Activated CD4-positive, alpha-beta T cell treated with anti-CD3 and anti-CD28 coated beads, Interleukin-2, Interleukin-6, amounts not matched to agents 100 ng/mL and 50 ng/mL, durations not matched to agents 16 hours and 8 hours (primary cell): ENCODE measurements around the gene ARHGEF16.

Source experiments
- DNase-seq: peaks from one replicate; pipeline ENCODE4 v3.0.0-alpha.2; 2020

The ARHGEF16 gene

GRCh38 chr1:3423245-3423829, 31.1 kb upstream of the ARHGEF16 start:
- no peak for DNase-seq

- no peak for DNase-seq
Observed at GRCh38 chr1:3423896-3424611, 30.4 kb upstream of the ARHGEF16 start.

GRCh38 chr1:3425486-3426215, 28.8 kb upstream of the ARHGEF16 start:
- no peak for DNase-seq

GRCh38 chr1:3426956-3427535, 27.4 kb upstream of the ARHGEF16 start:
- DNase-seq = no peak

GRCh38 chr1:3427711-3428704, 26.5 kb upstream of the ARHGEF16 start:
- no peak for DNase-seq

DNA sequence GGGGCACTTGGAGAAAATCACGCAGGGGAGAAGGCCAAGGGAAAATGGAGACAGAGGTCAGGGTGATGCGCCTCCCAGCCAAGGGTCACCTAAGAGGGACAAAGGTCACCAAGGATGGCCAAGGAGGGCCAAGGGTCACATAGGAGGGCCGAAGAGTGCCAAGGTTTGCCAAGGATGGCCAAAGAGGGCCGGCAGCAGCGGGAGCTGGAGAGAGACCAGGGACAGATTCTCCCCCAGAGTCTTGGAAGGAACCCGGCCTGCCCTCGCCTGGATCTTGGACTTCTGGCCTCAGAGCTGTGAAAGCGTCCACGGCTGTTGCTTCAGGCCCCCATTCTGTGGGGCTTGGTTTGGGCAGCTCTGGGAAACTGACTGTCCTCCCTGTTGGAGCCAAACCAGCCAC, 25.6 kb upstream of the ARHGEF16 start:
- DNase-seq = no peak

GRCh38 chr1:3429320-3429719, 25.1 kb upstream of the ARHGEF16 start:
- DNase-seq = no peak

DNA sequence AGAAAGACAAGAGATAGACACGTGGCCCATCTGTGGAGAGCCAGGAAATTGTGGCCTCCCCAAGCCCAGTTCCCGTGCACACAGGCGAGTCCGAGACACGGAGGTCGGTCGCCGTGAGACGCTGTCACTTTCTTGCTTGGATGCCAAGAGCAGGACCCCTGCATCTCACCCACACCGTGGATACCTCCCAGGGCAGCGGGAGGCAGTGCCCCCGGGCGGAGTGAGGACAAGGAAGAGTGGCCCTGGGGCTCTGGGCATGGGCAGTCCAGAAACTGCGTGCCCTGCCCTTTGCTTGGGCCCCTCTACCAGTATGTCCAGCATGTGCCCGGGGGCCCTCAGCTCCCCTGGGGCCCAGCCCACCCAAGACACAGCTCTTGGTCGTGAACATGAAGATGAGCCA, 24.7 kb upstream of the ARHGEF16 start:
- no peak for DNase-seq

- DNase-seq = no peak
Observed at GRCh38 chr1:3430406-3430805, 24.1 kb upstream of the ARHGEF16 start.

DNA sequence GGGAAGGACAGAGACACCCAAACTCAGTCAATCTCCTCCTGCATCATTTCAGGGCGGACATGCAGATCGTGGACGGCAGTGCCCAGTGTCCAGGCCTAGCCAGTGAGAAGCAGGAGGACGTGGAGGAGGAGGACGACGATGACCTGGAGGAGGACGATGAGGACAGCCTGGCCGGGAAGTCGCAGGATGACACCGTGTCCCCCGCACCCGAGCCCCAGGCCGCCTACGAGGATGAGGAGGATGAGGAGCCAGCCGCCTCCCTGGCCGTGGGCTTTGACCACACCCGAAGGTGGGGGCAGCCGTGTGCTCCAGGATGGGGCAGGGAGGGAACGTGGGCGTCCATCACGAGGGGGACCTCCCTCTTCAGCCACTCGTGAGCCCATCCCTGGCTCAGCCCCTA, 23.6 kb upstream of the ARHGEF16 start:
- DNase-seq = no peak

GRCh38 chr1:3431266-3431665, 23.2 kb upstream of the ARHGEF16 start:
- no peak for DNase-seq

- DNase-seq = no peak
Observed at GRCh38 chr1:3431686-3432085, 22.8 kb upstream of the ARHGEF16 start.

- no peak for DNase-seq
Observed at GRCh38 chr1:3432306-3432705, 22.2 kb upstream of the ARHGEF16 start.

- no peak for DNase-seq
Observed at GRCh38 chr1:3433076-3433475, 21.4 kb upstream of the ARHGEF16 start.

DNA sequence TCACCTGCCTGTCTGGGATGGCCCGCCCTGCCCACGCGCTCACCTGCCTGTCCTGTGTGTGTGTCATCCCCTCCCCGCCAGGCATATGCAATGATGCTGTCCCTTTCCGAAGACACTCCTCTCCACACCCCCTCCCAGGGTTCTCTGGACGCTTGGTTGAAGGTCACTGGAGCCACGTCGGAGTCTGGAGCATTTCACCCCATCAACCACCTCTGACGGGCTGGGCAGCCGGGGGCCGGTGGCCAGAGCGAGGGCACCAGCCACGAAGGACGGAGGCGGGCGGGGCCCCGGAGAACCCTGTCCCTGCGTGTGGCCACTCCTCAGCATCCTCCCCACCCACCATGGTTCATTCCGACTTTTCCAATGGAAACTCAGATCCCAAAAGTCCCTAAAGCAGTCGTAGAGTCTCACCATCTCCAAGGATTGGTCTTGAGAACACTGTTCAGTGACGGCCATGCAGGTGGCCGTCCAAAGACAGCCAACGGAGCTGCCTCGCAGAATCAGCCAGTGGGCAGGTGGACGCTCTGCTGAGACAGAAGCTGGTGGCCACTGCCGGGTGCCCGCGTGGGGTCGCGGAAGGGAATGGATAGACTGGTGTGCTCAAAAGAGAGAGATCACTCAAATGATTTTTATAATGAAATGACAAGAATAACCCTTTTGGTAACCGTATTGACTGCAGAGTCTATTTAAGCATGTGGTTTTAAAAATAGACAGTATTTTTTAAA, 20.7 kb upstream of the ARHGEF16 start:
- DNase-seq = no peak

DNA sequence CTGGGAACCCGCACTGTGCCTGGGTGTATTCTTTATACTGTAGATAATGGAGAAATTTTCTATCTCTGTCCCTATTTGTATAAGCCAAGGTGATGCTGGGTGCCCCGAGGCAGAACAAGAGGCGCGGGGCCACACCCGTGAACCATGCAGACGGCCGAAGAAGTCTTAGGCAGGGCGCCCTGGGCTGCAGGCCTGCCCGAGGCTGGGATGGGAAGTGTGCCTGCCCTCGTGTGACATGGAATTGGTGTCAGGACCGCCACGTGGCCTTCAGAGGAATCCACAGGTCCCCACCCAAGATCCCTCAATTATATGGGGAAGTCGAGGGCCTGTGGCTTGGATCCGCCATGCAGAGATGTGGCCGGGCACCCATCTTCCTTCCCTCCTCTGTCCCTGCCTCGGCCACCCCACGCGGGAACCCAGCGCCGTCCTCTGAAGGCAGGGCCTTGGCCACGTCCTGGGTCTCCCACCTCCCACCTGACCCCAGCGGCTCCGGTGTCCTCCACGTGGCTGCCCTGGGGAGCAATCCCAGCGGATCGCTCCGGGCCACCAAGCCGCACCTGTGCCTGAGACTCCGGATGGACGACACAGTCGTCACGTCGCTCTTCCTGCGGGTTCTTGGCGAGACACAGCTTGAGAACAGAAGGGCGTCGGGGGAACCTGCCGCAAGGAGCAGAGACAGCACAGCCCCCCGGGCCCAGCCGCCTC, 19.9 kb upstream of the ARHGEF16 start:
- DNase-seq = no peak

DNA sequence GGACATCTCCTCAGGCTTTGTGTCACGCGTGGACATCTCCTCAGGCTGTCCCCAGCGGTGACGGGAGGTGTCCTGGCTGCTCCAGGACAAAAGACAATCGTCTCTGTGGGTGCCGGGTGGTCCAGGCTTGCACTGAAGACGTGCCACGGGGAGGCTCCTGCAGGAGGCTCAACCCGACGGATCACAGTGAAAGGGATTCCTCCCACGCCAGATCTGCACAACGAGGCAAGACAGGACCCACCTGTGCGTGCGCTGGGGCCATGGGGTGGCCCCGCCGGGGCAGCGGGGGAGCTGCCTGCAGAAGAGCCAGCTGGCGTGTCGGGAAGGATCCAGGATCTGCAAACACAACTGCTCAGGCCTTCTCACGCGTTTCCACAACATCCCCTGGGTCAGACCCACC, 18.8 kb upstream of the ARHGEF16 start:
- DNase-seq = no peak

- DNase-seq = no peak
Observed at GRCh38 chr1:3436451-3436850, 18.0 kb upstream of the ARHGEF16 start.

DNA sequence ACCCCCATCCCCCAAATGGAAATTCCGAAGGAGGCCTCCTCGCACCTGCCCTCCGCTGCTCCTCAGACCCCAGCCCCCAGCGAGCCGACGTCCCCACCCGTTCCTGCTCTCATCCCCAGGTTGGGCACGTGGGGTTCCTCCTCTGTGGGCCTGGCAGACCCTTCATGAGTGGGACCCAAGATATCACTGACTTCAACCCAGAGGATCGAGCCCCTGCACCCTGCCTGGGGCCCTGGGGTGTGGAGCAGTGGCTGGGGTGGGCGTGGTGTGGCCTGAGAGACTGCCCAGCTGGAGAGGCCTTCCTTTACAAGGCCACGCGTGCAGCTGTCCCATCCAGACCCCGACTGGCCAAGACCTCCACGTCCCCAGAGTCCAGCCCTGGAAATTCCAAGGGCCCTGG, 17.6 kb upstream of the ARHGEF16 start:
- DNase-seq = no peak

DNA sequence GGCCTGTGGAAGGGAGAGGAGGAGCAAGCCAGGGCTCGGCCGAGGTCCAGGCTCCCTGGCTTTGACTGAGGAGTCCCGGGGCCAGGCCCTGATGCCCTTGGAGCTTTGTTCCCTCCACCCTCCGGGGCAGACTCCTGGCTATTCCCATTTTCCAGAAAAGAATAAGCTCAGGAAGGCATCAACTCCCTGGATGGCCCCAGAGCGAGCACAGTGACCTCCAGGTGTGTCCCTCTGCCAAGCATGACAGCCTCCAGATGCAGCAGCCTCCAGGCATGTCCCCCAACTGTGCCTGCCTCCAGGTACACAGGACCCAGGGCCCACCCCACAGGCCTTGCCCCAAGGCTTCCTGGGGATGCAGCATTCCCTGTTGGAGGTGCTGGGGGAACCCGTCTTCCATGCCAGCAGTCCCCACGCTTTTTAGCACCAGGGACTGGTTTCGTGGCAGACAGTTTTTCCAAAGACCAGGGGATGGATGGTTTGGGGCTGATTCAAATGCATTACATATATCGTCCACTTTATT, 15.7 kb upstream of the ARHGEF16 start:
- no peak for DNase-seq
